Stimulated activated CD4-positive, alpha-beta T cell treated with anti-CD3 and anti-CD28 coated beads, Interleukin-4, amount 100 ng/mL, for 48 hours (primary cell): ENCODE results near the gene GPR146.
"Not testable (repeated sequence)": the region's sequence is repeated elsewhere in the genome, so short reads cannot be mapped to it uniquely, and the experiment has no call there.

Source experiments
- DNase-seq, 2 donors: peaks; one replicate each; pipeline ENCODE4 v3.0.0-alpha.2; 2020; ENCODE audit warnings: low read depth in 2 of 2

The GPR146 gene

DNA sequence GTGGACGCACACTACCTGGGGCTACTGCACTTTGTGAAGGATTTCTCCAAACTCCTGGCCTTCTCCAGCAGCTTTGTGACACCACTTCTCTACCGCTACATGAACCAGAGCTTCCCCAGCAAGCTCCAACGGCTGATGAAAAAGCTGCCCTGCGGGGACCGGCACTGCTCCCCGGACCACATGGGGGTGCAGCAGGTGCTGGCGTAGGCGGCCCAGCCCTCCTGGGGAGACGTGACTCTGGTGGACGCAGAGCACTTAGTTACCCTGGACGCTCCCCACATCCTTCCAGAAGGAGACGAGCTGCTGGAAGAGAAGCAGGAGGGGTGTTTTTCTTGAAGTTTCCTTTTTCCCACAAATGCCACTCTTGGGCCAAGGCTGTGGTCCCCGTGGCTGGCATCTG is 14.0 kb downstream of the GPR146 start:
- DNase-seq, result no peak

DNA sequence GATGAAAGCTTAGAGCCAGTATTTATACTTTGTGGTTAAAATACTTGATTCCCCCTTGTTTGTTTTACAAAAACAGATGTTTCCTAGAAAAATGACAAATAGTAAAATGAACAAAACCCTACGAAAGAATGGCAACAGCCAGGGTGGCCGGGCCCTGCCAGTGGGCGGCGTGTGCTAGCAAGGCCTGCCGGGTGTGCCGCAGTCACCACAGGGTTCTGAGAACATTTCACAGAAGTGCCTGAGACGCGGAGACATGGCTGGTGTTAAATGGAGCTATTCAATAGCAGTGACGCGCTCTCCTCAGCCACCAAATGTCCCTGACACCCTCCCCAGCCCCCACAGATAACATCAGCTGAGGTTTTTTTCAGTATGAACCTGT is 14.5 kb downstream of the GPR146 start:
- DNase-seq, result no peak

DNA sequence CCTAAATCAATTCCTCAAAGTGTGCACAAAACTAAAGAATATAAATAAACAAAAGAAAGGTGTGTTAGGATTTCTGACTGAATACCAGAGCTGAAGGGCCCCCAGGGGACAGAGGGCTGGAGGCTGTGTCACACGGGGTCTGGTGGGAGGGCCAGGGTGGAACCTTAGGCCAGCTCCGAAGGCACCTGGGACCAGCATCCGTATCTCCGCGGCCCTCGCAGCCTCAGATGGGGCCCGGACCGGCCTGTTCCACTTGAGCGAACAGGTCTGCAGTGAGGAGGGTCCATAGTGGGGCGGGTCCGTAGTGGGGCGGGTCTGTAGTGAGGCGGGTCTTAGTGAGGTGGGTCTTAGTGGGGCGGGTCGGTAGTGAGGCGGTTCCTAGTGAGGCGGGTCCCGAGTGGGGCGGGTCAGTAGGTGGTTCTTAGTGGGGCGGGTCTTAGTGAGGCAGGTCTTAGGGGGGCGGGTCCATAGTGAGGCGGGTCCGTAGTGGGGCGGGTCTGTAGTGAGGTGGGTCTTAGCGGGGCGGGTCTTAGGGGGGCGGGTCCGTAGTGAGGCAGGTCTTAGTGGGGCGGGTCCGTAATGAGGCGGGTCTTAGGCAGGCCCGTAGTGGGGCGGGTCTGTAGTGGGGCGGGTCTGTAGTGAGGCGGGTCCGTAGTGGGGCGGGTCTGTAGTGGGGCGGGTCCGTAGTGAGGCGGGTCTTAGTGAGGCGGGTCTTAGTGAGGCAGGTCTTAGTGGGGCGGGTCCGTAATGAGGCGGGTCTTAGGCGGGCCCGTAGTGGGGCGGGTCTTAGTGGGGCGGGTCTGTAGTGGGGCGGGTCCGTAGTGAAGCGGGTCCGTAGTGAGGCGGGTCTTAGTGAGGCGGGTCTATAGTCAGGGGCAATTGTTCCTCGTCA is 15.1 kb downstream of the GPR146 start:
- no peak for DNase-seq

DNA sequence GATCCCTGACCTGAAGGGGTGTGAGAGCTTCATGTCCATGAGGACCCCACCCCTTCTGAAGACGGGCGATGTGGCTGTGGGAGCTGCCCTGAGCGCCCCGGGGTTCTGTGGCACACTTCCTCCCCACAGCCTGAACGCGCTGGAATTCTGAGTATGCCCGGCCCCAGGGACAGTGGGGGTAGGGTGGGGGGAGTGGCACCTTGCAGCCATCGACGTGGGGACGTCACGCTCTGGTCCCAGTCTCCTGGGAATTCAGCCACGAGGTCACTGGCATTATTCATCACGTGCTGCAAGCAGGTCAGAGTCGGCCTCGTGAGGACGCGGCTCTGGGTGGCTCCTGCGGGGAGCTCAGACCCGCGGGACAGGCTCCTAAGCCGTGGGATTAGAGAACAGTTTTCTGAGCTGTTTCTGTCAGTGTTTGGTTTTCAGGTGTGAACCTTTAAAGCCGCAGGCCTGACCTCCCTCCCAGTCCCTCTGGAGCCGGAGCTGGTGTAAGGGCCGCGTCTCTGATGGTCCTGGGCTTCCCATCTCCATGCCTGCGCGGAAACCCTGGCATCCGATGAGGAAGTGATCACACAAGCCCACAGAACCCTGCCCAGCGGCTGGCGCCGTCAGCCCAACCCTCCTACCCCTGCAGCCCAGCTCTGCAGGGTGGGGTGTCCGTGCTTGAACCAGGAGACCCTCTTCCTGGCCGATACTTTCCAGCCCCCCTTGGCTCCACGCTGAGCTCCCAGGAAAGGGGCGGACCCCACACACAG is 16.1 kb downstream of the GPR146 start:
- DNase-seq, result no peak

DNA sequence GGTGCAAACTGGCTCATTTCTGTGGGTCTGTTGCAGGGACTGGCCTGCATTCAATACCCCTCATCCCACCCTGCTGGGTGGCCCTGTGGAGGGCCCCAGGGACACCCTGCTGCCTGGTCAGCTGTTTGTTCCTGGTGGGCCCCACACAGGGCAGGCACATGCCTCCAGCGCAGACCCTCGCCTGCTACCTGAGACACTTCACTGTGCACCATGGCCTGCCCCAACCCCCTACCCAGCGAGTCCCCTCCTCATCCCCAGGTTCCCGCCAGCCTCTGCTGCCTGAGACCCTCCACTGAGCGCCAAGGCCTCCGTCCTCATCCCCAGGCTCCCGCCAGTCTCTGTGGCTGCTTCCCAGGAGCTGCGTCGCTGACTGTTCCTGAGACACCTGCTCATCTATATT is 16.8 kb downstream of the GPR146 start:
- no peak for DNase-seq

DNA sequence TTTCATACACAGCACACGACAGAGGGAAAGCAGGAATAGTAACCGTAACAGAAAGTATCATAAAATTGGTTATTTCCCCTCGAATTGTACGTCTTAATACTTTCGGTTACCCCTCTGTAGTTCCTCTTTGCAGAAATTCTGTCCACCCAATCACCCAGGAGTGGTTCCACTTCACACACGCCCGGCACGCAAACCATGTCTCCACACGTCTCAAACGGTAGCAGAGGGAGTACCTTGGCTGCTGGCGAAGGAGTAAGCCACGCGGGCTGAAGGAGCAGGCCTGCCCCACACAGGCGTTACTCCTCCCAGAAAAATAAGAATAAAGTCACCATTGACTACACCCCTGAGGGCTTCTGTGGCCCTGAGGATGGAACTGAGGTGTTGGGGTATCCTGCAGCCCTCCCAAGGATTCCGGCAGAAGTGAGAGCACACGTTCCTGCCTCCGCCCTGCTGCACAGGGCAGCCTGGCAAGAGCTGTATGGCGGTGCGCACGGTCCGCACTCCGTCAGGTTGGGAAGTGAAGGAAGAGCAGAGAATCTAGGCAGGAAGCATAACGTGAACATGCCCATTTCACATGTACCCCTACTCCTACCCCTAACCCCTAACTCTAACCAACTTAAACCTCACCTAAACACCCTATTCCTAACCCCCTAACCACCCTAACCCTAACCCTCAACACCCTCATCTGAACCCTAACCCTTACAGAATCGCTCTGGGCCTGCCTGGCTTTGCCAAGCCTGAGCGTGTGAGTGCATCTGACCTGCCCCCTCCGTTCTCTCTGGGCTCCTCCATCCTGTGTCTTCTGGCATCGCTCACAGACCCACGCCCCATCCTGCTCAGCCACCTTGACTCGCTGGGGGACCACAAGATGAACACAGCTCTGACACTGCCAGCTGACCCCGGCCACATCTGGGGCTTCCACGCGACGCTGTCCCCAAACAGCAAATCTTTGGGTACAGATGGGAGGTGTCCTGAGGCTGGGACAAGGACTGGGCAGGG is 18.2 kb downstream of the GPR146 start:
- no peak for DNase-seq

DNA sequence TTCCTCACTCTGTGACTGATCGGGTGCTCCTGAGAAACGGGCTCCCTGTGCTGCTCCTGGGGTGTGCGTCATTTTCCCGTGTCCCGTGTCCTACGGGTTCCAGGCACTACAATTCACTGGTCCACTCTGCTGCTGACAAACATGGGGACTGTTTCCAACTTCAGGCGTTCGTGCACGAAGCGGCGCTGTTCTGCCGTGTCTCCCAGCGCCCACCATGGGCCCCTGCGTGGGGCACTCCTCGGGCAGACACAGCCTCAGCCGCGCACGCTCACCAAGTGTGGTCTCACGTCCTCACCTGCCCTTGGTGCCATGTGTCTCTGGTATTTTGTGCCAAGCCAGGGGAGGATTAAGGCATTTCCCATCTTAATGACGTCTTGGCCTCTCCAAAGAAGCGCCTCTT is 19.0 kb downstream of the GPR146 start:
- DNase-seq, result no peak

DNA sequence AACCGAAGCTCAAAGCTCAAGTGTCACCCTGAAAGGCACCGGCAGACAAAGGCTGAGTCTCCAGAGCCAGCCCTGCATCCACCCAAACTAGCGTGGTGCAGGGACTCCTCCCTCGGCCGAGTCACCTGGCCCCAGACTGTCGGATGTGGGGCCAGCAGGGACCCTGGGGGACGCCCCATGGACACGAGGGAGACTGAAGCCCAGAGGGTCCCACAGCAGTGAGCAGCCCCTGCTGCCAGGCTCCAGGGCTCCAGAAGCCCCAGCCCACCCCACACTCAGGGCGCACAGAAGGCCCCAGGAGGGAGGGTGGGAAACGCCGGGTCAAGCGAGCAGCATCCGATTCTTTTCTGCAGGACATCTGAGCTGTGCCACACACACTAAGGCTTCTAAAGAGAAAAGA is 20.2 kb downstream of the GPR146 start:
- DNase-seq, result no peak

DNA sequence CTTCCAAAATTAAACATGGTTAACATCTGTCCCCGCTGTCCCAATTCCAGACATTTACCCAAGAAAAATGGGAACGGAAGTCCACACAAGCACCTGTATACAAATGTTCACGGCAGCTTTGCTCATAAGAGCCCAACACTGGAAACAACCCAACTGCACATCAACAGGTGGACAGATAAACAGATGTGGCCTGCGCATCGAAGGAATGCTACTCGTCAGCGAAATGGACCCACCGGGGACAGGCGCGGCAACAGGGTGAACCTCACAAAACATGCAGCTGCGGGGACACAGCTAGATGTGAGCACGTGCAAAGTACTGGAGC is 20.9 kb downstream of the GPR146 start:
- DNase-seq, result no peak

DNA sequence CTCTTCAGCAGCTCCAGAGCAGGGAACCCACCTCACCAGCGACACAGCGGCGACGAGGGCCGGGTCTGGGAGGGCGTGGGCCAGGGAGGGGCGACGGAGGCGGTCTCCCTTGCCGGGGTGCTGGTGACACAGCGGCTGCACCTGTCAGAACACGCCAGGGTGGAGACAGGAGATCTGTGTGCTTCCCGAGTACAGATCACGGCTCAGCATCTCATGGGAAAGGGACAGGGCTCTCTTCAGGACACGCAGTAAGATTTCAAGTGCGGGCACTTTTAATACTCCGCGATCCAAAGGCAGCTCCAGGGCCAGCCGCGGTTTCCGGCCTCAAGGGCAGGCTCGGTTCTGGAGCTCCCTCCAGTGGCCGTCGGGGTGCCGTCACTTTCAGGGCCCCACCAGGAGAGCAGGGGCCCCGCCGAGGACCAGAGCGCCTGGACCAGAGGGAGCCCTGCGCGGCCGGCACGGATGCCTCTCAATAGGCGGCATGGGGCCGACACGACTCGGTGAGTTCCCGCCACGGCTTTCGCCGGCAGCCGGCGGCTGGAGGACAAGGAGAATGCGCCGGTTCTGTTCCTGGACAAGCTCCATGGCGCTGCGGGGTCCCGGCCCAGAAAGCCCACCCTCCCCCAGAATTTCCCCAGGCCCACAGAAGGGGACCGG is 21.4 kb downstream of the GPR146 start:
- peak; percentile 79 to 81 for DNase-seq

DNA sequence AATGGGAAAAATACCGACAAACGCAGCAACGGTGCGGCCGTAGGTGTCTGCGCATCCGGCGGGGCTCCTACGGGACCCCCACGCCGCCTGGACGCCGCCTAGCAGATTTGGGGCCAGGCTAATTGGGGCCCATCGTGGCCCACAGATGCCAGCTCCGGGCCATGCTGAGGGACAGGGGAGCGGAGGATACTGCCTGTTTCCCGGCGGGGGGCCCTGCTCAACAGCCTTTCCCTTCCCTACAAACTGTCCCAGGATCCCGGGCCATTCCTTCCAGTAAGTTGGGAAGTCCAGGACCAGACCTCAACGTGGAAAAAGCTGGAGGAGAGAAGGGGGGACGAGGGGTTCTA is 21.9 kb downstream of the GPR146 start:
- DNase-seq, result no peak

DNA sequence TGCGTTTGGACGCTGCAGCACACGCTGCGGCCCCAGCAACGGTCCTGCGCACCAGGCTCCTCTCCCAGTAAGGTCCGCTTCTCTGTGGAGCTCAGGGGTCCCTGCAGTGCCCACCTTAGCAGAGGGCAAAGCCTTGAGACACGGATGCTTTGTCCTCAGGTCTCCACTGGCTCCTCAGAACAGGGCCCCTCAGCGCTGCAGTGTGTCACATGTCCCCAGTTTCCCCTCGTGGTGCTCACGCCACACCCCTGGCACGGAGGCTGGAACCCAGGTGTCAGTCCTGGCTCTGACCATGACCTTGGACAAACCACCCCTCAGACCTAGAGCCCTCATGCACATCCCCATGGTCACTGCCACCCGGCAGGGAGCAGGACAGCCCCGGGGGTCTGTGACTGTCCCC is 23.7 kb downstream of the GPR146 start:
- DNase-seq, result no peak

DNA sequence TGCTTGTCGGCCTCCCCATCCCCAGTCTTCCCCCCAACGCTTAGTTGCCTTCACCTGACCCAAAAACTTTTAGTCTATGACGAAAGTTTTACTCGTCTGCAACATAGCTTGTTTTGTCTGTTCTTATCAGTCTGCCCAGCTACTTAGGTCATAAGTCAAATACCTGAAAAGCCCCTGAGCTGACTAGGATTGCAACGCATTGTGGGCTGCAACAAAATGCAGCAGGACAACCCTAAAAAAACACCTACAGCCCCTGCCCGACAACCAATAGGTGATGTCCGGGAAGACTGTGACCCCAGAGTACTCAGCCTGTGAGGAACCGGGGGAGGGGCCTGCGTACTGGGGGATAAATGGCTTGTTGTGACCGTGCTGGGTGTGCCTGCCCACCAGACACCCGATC is 24.3 kb downstream of the GPR146 start:
- no peak for DNase-seq

DNA sequence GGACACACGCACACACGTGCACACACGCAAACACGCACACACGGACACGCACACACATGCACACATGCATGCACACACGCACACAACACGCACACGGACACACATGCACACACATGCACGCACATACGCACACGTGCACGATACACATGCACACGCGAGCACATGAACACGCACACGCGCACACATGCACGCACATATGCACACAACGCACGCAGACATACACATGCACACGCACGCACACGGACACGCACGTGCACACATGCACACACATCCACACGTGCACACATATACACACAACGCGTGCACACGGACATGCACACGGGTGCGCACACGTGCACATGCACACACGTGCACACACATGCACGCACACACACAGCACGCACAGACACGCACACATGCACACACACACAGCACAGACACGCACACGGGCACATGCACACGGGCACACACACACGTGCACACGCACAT is 26.2 kb downstream of the GPR146 start:
- DNase-seq, result no peak

DNA sequence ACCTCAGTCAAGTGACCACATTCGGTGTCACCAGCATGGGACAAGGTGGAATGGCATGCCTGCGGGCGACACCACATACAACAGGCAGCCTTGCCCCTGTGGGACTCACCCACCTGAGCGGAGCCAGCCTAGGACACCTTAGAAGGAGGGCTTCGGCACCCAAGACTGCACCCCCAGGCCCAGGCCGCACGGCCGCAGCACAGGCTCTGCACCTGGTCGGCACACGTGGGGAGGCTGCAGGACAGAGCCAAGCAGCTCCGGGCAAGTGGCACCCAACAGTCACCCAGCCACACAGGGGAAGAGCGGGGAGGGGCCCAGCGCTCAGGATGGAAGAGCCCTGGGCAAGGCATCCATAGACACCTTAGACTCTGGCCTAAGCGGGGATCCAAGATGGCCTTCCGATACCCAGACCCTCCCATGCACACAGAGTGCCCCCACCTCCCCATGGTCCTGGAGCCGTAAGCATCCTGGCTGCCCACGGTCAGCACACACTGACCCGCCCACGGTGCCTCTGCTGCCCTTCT is 27.4 kb downstream of the GPR146 start:
- DNase-seq, result no peak

DNA sequence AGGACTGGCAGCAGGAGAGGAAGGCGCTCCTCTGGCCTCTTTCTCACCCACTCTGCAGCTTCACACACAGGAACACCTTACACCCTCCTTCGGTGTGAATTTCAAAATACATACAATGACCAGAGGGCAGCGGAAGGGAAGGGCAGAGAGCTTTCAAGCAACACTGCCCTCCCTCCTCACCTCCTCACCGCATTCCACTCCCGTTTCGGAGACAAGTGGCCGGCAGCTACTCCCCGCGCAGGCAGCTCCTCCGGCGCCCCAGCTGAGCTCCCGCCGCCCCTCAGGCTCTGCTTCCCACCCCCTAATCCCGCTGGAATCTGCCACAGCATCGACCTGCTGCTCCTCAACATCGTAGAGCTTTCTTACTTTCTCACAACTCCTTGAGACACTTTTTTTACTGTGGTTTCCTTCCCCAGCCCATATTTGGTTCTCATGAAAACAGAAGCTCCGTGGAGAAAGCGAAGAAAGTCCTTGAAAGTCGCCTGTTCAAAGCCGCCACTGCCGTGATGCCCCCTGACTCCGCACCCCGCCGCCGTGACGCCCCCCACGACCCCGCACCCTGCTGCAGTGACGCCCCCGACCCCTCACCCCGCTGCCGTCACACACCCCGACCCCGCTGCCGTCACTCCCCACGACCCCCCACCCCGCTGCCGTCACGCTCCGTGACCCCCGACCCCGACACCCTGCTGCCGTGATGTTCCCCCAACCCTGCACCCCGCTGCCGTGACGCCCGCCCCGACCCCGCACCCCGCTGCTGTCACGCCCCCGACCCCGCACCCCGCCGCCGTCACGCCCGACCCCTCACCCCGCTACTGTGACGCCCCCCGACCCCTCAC is 29.0 kb downstream of the GPR146 start:
- DNase-seq, result no peak

DNA sequence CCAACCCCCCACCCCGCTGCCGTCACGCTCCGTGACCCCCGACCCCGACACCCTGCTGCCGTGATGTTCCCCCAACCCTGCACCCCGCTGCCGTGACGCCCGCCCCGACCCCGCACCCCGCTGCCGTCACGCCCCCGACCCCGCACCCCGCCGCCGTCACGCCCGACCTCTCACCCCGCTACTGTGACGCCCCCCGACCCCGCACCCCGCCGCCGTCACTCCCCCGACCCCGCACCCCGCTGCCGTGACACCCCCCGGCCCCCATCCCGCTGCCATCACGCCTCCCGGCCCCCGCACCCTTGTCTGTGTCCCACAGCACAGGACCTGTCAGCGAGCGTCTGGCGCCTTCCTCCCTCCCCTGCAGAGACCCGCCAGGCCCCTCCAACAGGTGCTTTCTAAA is 29.7 kb downstream of the GPR146 start:
- DNase-seq, result not testable (repeated sequence)

DNA sequence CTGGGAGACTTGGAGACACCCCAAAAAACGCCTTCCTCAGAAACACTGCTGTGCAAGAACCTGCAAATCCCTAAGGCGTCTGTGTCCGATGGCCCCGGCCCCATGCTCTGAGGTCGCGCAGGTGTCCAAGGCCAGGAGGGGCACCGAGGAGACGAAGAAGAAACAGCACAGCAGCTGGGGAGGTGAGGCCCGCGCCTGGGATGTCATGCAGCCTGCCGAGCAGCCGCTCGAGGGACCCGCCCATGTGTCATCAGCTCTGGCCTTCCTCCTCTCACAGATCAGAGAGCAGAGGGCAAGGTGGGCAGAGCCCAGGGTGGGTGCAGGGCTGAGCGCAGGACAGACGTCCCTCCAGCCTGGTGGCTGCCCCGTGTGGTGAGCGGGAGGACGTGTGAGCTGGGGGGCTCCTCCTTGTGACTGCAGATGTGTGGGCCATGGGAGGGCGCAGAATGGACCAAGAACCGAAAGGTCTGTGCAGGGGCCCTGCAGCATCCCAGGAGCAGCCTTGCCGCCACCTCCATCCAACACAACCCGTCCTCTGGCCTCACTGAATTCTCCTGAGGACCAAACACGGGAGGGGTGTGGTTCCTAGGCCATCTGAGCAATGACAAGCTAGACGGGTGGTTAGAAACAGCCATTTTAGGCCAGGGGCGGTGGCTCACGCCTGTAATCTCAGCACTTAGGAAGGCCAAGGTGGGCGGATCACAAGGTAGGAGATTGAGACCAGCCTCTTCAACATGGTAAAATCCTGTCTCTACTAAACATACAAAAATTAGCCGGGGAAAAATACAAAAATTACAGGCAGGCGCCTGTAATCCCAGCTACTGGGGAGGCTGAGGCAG is 30.5 kb downstream of the GPR146 start:
- no peak for DNase-seq
